Measurements from ENCODE around the gene TRMT13.

GRCh38 chr1:100184536-100184935, 51.6 kb downstream of the TRMT13 start:
- TF ChIP-seq CTCF (IDR thresholded peaks at IDR 0.05; ENCODE audit: insufficient read depth, low read length, poor library complexity, severe bottlenecking) (no peak), EZH2phosphoT487 (conservative IDR thresholded peaks at IDR 0.05; ENCODE audit: low read length) (no peak)
